OCI-LY7 (cell line): ENCODE data around the gene FTH1. TPM values are rescaled to one million over a fixed set of nuclear protein-coding genes. Genes with fewer than 3 reads are reported as not detected.

Experiments
- BruUV-seq: library from RNA; stranded (reverse); fragments of 400-500 nt; replicated peaks from 2 replicates; lab custom pipeline; 2021; lab: Mats Ljungman, UMichigan
- CTCF ChIA-PET: fragments of 300-600 bp; sonication (Branson Sonifier 250); formaldehyde crosslinking; loops from one replicate; lab custom pipeline; 2022; ENCODE audit warnings: antibody characterized with exemption; ENCODE audit not compliant: unreplicated experiment; lab: Charles Lee
- POLR2A ChIA-PET: fragments of 300-600 bp; sonication (Branson Sonifier 250); formaldehyde crosslinking; loops from one replicate; lab custom pipeline; 2022; ENCODE audit warnings: antibody characterized with exemption; lab: Charles Lee
- DNase-seq: peaks from one replicate; pipeline ENCODE4 v3.0.0-alpha.2; 2015; ENCODE audit warnings: low spot score
- H2AFZ ChIP-seq: fragments of 200-600 bp; sonication (generic), shearing (Covaris generic); 2 replicates; pipeline ENCODE4 v1.6.1; 2014; ENCODE audit warnings: mild to moderate bottlenecking, antibody characterized with exemption, low read length, moderate library complexity
- H3K27ac ChIP-seq: fragments of 200-600 bp; sonication (generic); 2 replicates; pipeline ENCODE4 v1.5.1; 2014; ENCODE audit warnings: mixed run types, low read depth, mild to moderate bottlenecking, moderate library complexity, low read length, inconsistent platforms; ENCODE audit not compliant: poor library complexity, severe bottlenecking
- H3K36me3 ChIP-seq: fragments of 200-600 bp; sonication (generic); 2 replicates; pipeline ENCODE4 v1.6.1; 2014; ENCODE audit warnings: mild to moderate bottlenecking, antibody characterized with exemption, low read length, moderate library complexity, mixed read lengths; ENCODE audit not compliant: insufficient read depth
- H3K4me1 ChIP-seq: fragments of 200-600 bp; sonication (generic); 2 replicates; pipeline ENCODE4 v1.5.1; 2014; ENCODE audit warnings: mild to moderate bottlenecking, low read length; ENCODE audit not compliant: insufficient read depth, poor library complexity, severe bottlenecking
- H3K4me2 ChIP-seq: fragments of 200-600 bp; sonication (generic); 2 replicates; pipeline ENCODE4 v1.6.1; 2014; ENCODE audit warnings: mild to moderate bottlenecking, low read length
- H3K4me3 ChIP-seq: fragments of 200-600 bp; sonication (generic); 2 replicates; pipeline ENCODE4 v1.5.1; 2014; ENCODE audit warnings: mild to moderate bottlenecking, low read depth, low read length; ENCODE audit not compliant: poor library complexity, severe bottlenecking
- H3K79me2 ChIP-seq: fragments of 200-600 bp; sonication (generic); 2 replicates; pipeline ENCODE4 v1.6.1; 2016; ENCODE audit warnings: low read depth, mild to moderate bottlenecking, low read length, moderate library complexity, mixed read lengths; ENCODE audit not compliant: insufficient read depth
- H3K9me2 ChIP-seq: fragments of 200-600 bp; sonication (generic); 2 replicates; pipeline ENCODE4 v1.6.1; 2016; ENCODE audit warnings: mild to moderate bottlenecking, low read length, mixed read lengths; ENCODE audit not compliant: insufficient read depth
- H3K9me3 ChIP-seq: fragments of 200-600 bp; sonication (generic); 2 replicates; pipeline ENCODE4 v1.6.1; 2014; ENCODE audit warnings: mild to moderate bottlenecking, mixed run types, low read length, mixed read lengths
- H4K20me1 ChIP-seq: fragments of 200-600 bp; sonication (generic); 2 replicates; pipeline ENCODE4 v1.6.1; 2014; ENCODE audit warnings: mild to moderate bottlenecking, antibody characterized with exemption, low read length, moderate library complexity, mixed read lengths; ENCODE audit not compliant: insufficient read depth
- EZH2phosphoT487 ChIP-seq: fragments of 200-600 bp; sonication (generic); IDR thresholded peaks from 2 replicates; pipeline ENCODE4 v1.6.1; 2018; ENCODE audit warnings: low read depth, borderline replicate concordance, mild to moderate bottlenecking, mixed run types, antibody characterized with exemption, low read length, moderate library complexity, mixed read lengths
- intact Hi-C: fragments of 100-400 bp; cut with micrococcal nuclease; formaldehyde crosslinking; loops from one replicate; pipeline ENCODE4 v1.10.0; 2022; ENCODE audit not compliant: unreplicated experiment
- total RNA-seq, 2 experiments: library from RNA; depleted of rRNA in 1 of 2; stranded (reverse); fragments of >200 nt in 1 of 2; shearing (Covaris generic) in 1 of 2; gene quantifications; 2 replicates each; pipeline ENCODE4 v1.2.3, GENCODE V29; 2014 to 2022
- TF ChIP-seq, protein P1 (sequence below): fragments of 200-600 bp; sonication (generic); conservative IDR thresholded peaks from 2 replicates; pipeline ENCODE4 v1.5.1; 2014; ENCODE audit warnings: mild to moderate bottlenecking, antibody characterized with exemption, low read length, moderate library complexity, mixed read lengths

FTH1 gene
- total RNA-seq, 2 experiments from 2014 or later = 153 to 185 TPM

DNA sequence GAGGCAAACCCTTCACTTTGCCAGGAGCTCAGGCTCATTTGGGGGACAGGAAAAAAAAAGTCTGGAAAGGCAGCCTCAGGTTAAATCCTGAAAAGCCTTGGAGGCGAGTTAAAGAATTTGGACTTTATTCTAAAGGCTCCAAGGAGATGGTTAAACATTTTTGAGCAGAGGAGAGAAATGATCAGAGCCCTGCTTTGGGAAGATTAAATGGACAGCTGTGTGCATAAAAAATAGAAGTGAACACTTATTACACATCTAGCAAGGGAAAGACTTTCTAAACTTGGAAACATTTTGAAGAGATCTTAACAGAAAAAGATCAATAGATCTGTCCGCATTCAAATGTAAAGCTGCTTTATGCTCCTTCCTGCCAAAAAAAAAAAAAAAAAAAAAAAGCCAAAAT is 41.7 kb downstream of the FTH1 start:
- Histone ChIP-seq H3K36me3 (no peaks in the 10 kb centered on the region), H3K4me2 (no peak overlapping the region), H3K27ac (no peak overlapping the region), H3K9me2 (no peaks in the 10 kb centered on the region), H3K9me3 (no peaks in the 10 kb centered on the region), H3K4me1 (no peaks in the 10 kb centered on the region), H3K4me3 (no peak overlapping the region), H2AFZ (no peak overlapping the region), H3K79me2 (no peaks in the 10 kb centered on the region), H4K20me1 (no peaks in the 10 kb centered on the region)
- intact Hi-C loops = no loop called here
- BruUV-seq = no TSS peak
- TF ChIP-seq, protein P1, sequence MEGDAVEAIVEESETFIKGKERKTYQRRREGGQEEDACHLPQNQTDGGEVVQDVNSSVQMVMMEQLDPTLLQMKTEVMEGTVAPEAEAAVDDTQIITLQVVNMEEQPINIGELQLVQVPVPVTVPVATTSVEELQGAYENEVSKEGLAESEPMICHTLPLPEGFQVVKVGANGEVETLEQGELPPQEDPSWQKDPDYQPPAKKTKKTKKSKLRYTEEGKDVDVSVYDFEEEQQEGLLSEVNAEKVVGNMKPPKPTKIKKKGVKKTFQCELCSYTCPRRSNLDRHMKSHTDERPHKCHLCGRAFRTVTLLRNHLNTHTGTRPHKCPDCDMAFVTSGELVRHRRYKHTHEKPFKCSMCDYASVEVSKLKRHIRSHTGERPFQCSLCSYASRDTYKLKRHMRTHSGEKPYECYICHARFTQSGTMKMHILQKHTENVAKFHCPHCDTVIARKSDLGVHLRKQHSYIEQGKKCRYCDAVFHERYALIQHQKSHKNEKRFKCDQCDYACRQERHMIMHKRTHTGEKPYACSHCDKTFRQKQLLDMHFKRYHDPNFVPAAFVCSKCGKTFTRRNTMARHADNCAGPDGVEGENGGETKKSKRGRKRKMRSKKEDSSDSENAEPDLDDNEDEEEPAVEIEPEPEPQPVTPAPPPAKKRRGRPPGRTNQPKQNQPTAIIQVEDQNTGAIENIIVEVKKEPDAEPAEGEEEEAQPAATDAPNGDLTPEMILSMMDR = no peak
- TF ChIP-seq EZH2phosphoT487 = no peak
- POLR2A ChIA-PET = interaction anchor here (0.6 kb wide), 1 partner anchor 63 kb away, joined by 3 read pairs; no protein-coding TSS in a partner anchor
- CTCF ChIA-PET = no interaction called here
- no peak for DNase-seq

DNA sequence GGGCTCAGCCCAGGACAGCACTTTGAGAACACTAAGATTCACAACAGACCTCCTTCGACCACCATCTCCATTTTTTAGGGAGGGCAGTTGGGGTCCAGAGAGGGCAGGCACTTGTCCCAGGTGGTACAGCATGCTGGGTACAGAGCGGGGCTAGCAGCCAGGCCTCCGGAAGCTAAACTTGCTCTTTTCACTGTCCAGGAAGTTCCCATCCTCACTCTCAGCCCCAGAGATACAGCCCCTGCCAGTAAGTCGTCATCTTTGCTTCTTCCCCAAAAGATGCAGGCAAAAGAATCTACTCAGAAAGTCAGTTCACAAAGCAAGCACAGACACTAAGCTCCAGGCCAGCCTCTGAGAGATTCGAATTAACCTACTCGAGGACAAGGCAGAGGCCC is 43.4 kb downstream of the FTH1 start:
- TF ChIP-seq, protein P1 = no peak
- TF ChIP-seq EZH2phosphoT487 = no peak
- H3K4me2 ChIP-seq = no peak overlapping the region
- no peaks in the 10 kb centered on the region for H3K36me3 ChIP-seq
- H3K9me2 ChIP-seq = no peaks in the 10 kb centered on the region
- intact Hi-C loops = no loop called here
- ChIA-PET CTCF (no interaction called here), POLR2A (no interaction called here)
- no peaks in the 10 kb centered on the region for H4K20me1 ChIP-seq
- no peak for DNase-seq
- no peak overlapping the region for H3K4me3 ChIP-seq
- H3K9me3 ChIP-seq = no peaks in the 10 kb centered on the region
- no peak overlapping the region for H2AFZ ChIP-seq
- H3K79me2 ChIP-seq = no peaks in the 10 kb centered on the region
- peaks cover 8% of the 10 kb centered on the region for H3K4me1 ChIP-seq
- no peak overlapping the region for H3K27ac ChIP-seq
- no TSS peak for BruUV-seq

DNA sequence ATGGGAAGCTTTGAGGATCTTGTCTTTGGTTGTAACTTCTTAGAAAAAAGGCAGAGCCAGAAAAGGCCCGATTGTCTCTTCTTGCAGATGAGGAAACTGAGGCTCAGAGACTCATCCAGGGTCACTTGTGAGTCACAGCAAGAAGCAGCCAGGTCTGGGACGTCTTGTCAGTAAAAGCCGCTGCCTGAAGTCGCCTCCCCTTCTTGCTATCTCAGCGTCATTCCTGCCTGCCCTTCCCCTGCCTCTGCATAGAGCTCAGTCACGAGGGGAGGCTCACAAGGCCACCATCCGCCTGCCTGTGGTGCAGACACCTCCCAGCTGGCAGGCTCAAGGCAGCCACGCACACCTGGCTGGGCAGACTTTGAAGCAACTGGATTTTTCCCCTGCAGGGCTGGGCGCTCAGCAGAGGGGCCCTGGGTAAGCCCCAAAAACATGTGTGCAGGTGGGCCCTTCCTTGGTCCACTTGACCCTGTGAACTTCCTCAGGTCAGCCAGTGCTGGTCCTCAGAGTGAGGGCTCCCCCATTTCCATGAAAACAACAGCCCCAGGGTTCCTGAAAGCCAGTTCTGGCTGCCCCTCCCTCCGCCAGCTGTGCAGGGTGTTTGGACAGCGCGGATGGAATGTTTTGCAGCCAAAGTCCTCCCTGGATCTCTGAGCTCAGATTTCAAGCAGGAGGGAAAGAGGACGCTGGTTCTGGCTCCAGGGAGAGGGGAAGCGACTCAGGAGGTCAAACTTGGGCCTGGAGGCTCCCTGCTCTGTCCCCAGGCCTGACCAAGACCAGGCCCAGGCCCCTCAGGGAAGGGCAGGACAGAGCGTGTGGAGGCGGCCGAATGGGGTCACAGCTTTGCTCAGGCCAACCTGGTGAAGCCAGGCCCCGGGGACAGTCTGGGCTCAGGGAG is 44.0 kb downstream of the FTH1 start:
- H3K36me3 ChIP-seq = no peaks in the 10 kb centered on the region
- H3K79me2 ChIP-seq = no peaks in the 10 kb centered on the region
- TF ChIP-seq, protein P1 = no peak
- no peak for TF ChIP-seq EZH2phosphoT487
- intact Hi-C loops = no loop called here
- DNase-seq = no peak
- H3K4me3 ChIP-seq = no peak overlapping the region
- no peak overlapping the region for H3K27ac ChIP-seq
- H3K9me3 ChIP-seq = no peaks in the 10 kb centered on the region
- CTCF ChIA-PET = no interaction called here
- POLR2A ChIA-PET = no interaction called here
- H3K4me2 ChIP-seq = no peak overlapping the region
- H3K9me2 ChIP-seq = no peaks in the 10 kb centered on the region
- peaks cover 12% of the 10 kb centered on the region for H3K4me1 ChIP-seq
- H4K20me1 ChIP-seq = no peaks in the 10 kb centered on the region
- BruUV-seq = no TSS peak
- H2AFZ ChIP-seq = no peak overlapping the region
